Measurements from ENCODE around the gene NAT14.
A peak's percentile ranks its signal among the peaks of the same experiment; 100 is the strongest.

The NAT14 gene

DNA sequence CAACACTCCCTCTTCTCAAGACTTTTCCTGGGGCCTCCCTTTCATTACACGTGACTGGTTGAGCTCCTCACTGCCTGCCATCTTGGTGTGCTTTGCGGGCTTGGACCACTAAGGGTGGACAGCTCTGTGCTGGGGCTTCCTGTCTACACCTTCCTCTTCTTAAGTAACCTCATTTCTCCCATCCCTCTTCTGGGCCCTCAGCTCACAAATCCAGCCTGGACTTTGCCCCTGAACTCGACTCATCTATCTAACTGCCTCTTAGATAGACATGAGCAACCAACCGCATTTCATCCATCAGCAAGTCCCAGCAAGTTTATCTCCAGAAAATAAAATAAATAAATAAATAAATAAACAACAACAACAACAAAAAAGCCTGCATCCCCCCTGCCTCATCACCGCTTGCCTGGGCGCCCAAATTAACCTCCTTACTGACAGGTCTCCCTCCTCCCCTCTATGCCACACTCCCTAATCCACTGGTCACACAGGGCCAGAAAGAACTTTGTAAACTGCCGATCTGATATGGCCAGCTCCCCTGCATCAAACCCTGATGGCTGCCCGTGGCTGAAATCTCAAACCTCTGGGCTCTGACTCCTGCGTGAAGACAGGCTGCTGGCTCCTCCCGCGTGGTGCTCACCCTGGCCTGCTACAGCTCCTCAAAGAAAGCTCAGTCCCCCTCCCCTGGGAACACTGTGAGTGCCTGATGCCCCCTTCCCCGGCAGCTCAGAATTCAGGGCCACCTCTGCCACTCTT, 31.3 kb upstream of the NAT14 start:
- no peak for DNase-seq (ENCODE audit: low spot score)

DNA sequence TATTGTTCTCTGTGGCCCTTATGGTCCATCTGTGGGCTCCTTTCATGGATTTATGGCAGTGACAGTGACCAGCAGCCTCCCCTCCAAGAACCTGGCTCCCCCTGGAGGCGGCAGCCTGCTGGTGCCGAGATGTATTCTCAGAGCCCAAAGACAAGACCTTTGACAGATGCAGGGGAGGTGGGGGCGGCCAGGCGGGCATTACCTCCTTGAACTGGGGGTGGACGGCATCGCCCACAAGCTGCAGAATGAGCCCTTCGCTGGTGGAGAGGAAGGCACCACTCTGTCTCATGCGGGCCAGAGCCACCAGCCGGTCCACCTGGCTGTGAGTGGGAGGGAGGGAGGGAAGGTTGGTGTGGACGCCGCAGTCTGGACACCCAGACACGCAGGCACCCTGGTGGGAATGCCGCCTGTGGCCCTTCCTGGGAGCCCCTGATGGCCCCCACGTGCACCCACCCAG, 30.2 kb upstream of the NAT14 start:
- no peak for DNase-seq (ENCODE audit: low spot score)

DNA sequence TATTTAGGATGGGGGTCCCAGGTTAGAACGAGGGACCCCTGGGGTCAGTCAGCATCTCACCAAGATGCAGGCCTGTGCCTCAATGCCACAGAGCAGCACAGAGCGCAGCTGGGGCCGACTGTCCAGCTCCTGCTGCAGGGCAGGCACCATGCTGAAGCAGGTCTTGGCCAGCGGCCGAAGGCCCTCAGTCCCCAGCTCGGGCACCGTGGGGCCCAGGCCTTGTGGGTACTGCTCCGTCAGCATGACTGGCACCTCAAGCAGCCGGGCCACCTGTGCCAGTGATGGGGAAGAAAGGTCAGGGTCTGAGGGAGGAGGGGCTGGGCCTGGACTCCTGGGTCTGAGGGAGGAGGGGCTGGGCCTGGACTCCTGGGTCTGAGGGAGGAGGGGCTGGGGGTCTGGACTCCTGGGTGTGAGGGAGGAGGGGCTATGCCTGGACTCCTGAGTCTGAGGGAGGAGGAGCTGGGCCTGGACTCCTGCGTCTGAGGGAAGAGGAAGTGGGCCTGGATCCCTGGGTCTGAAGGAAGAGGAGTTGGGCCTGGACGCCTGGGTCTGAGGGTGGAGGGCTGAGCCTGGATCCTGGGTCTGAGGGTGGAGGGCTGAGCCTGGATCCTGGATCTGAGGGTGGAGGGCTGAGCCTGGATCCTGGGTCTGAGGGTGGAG, 29.3 kb upstream of the NAT14 start:
- DNase-seq (ENCODE audit: low spot score), result no peak

DNA sequence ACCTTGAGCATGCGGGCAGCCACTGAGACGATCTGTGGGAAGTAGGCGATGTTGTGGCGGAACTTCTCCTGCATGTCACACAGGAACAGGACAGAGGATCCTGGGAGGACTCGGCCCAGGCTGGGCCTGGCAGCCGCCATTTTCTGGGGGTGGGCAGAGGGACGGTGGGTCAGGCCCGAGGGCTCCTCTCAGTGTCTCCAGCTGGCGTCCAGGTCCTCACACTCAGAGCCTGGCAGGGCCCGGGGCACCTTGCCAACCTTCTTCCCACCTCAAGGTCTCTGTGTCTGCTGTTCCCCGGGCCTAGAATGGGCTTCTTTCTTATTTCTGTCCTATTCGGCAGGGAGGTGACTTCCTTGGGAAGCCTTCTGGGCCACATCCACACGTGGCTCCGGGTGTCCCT, 28.6 kb upstream of the NAT14 start:
- DNase-seq (ENCODE audit: low spot score), result no peak

DNA sequence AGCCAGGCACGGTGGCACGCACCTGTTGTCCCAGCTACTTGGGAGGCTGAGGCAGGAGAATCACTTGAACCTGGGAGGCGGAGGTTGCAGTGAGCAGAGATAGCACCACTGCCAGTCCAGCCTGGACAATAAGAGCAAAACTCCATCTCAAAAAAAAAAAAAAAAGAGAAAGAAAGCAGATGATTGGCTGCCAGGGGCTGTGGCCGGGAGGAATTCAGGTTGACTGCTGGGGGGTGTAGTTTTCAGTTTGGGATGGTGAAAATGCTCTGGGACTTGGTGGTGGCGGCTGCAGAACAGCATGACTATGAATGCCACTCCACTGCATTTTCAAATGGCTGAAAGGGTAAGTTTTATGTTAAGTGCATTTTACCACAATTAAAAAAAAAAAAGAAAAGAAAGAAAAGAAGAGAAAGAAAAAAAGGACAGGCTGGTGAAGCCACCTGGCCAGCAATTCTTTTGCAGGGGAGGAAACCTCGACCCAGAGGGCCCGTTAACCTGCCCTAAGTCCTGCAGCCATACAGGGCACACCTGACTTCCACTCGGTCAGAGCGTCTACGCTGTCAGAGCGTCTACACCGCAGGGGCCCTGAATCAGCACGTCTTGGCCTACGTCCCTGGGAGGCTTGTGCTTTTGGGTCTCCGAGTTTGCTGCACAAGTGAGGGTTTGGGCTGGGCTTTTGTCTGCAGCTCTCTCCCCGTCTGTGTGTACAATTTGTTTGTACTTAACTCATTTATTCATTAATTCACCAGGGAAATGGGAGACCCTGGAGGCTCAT, 27.1 kb upstream of the NAT14 start:
- no peak for DNase-seq (ENCODE audit: low spot score)

DNA sequence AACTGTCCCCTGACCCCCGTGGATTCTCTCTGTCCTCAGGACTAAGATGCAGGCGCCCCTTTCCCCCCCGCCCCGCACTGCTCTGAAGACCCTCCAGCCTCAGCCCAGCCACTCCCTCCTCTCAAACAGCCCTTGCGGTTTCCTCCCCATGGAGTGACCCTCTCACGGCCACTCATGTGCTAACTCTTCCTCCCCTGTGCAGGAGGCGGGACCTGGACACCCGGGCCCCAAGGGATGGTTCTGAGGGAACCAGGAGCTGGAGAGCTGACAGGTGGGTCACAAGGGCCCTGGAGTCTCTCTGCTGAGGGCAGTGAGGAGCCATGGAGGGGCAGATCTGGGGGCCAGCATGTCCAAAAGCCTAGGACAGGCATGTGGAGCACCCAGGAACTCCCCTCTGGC, 25.4 kb upstream of the NAT14 start:
- DNase-seq (ENCODE audit: low spot score), result no peak

DNA sequence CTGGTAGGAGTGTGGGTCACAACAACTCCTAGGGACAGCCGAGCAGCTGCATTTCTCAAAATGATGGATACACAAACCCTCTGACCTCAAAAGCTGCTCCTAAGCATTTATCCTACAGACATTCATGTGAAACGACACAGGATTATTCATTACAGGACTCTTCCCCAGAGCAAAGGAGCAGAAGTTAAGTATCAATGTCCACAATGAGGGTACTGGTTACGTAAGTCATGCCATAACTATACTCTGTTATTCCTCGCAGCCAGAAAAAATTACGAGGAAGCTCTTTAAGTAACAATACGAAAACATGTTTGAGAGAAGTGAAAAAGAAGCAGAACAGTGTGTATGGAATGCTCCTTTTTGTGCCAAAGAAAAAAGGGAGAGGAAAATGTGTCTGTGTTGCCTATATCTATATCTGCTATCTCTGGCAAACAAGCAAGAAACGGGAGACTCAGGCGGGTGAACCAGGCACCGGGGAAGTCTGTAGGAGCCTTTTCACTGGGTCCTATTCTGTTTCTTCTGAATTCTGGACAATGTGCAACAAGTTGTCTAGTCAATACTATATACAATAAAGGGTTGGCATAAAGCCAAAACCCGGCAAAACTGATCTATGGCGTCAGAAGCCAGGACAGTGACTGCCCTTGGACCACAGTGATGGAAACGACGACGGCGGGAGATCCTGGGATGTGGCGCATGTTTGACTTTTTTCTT, 24.9 kb upstream of the NAT14 start:
- DNase-seq (ENCODE audit: low spot score), result no peak

DNA sequence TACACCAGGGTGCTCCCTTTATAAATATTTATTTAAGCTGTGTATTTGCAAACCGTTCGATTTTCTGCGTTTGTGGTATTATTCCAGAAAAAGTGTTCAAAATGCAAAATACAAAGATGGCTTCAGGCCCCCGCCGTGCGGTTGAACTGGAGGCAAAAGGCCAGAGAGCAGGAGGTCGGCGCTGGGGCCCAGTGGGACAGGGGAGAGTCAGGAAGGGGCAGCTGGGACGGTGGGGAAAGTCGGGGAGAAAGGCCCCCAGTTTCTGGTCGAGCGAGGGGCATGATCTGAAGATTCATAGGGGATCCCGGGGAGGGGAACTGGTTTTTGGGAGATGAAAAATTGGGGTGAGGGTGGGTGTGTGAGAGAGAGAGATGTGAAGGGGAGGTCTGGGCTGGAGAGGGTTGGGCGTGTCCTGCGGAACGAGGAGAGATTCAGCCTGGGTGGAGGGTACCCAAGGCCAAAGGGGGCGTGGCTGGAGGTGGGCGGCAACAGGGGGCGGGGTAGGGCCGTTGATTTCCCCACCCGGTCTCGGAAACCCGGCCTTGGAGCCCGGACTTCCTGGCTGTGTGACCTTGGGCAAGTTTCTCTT, 24.2 kb upstream of the NAT14 start:
- DNase-seq (ENCODE audit: low spot score), result peak; percentile 58

DNA sequence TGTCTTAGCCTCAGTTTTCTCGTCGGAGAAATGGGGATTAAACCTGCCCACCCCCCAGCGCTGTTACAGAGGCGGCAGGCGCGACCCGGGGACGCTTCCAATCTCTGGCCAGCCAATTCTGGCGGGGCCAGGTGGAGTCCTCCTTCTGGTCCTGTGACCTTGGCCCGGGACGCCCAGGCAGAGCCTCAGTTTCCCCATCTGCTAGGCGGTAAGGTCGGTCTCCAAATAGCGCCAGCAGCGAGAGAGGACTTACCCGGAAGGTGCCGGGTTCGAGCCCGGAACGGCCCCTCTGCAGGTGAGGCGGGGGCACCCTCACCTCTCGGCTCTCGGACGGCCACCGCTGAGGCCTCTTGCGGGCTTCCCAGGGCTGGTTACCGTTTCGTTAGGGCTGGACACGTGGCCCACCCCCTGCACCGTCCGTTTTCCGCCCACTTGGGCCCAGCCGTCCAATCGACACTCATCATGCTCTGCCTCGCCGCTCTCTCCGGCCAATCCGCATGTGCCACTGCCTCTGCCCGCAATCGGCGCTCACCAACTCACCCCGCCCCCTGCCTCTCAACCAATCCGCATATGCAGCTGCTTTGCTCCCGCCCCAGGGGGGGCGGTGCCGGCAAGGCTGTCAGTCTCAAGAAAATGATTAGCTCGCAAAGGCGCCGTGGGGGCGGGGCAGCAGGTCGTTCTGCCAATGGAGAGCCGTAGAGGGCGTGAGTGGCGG, 23.6 kb upstream of the NAT14 start, which contains the start of gene ISOC2:
Gene ISOC2 (minus strand): TSS at position 384 of the 715 bp plus-strand sequence. CDS start 5,156 bp downstream, outside the sequence.
- DNase-seq (ENCODE audit: low spot score), result peak; percentile 99

DNA sequence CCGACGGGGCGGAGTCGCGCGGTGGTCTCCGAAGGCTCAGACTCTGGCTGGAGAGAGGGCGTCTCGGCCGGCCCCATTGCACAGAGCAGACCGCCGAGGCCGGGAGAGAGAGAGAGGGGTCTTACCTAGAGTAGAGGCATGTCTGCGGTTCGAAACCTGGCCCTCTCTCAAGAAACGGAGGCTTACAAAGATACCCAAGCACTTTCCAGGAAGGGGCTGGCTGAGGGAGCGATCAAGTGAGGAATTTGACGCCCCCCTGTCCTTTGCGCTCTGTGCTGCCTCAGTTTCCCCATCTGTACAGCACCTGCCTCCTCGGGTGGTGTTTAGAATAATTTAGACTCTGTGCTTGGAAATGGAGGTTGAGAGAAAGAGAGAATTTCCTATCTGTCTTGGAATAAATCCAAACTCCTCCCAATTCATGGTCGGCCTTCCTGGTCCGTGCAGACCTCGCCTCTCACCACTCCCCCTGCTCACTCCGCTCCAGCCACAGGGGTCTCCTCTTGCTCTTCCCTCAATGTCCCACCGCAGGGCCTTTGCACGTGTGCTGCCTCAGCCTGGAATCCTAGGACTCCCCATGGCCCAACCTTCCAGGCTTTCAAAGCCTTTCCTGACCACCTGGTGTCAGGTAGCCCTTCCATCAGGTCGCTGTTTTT, 22.9 kb upstream of the NAT14 start:
- peak; percentile 42 for DNase-seq (ENCODE audit: low spot score)

DNA sequence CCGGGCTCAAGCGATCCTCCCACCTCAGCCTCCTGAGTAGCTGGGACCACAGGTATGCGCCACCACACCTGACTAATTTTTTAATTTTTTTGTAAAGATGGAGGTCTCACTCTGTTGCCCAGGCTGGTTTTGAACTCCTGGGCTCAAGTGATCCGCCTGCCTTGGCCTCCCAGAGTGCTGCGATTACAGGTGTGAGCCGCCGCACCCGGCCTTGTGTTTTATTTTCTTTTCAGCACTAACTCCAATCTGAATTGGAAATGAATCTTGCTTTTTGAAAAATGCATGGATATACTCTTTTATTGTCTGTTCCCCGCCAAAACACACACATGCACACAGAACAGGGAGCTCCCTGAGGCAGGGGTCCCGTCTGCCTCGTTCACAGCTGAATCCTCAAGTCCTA, 22.3 kb upstream of the NAT14 start:
- DNase-seq (ENCODE audit: low spot score), result no peak

DNA sequence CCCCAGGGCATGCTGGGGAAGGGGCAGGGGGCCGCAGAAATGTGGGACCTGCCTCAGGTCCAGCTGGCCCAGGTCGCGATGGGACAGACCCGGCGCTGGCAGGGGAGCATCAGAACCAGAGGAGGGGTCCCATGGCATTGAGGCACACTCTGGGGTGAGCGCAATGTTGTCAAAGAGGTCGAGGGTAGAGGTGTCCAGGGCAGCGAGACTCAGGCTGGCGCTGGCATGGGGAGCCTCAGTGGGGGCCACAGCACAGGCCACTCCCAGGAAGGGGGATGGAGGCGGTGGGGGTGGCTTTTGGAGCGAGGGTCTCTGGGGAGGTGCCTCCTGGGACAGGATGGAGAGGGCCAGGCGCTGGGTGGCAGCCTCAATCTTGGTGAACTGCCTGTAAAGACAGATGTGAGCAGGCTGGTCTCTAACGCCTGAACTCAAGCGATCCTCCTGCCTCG, 21.4 kb upstream of the NAT14 start:
- no peak for DNase-seq (ENCODE audit: low spot score)

DNA sequence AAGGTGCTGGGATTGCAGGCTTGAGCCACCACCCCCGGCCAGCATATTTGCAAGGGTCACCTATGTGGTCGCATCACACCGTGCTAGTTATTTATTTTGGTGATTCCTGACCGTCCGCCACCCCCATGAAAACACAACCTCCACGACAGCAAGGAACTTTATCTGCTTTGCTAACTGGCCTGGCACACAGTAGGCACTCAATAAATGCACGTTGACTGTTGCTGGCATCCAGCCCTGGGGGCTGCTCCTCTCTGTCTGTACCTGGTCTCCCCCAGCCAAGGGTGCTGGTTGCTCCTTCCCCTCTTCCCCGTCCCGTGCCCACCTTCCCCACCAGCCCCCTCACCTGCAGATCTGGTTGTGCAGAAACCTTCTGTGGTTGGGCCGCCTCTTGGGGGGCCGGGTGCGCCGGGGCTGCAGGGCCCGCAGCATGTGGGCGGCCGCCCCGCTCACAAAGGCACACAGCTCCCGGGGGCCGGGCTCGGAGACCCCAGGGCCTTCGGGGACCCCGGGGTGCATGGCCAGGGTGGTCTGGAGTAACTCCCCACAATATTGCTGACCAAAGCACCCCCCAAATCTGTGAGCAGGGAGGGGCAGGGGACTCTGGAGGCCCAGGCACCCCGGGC, 20.8 kb upstream of the NAT14 start:
- no peak for DNase-seq (ENCODE audit: low spot score)

DNA sequence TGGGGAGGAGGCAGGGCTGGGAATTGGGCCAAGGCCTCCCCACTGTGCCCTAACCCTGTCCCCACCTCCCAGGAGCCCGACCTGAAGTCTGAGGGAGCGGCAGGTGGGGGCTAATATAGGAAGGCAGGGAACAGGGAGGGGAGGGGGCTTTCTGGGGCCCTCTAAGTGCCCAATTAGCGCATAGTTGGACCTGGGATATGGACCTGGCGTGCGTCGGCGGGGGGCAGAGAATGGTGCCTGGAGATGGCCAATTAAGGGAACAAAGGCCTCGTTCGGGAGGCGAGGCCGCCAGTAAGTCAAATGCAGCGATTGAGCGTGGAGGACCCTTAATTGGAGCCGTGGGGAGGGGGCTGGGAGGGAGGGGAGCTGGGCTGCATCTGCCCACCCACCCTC, 20.3 kb upstream of the NAT14 start, which contains the start of gene C19orf85:
Gene C19orf85 (minus strand): TSS at position 90 of the 393 bp plus-strand sequence. CDS start 197 bp downstream, outside the sequence.
- DNase-seq (ENCODE audit: low spot score), result no peak

DNA sequence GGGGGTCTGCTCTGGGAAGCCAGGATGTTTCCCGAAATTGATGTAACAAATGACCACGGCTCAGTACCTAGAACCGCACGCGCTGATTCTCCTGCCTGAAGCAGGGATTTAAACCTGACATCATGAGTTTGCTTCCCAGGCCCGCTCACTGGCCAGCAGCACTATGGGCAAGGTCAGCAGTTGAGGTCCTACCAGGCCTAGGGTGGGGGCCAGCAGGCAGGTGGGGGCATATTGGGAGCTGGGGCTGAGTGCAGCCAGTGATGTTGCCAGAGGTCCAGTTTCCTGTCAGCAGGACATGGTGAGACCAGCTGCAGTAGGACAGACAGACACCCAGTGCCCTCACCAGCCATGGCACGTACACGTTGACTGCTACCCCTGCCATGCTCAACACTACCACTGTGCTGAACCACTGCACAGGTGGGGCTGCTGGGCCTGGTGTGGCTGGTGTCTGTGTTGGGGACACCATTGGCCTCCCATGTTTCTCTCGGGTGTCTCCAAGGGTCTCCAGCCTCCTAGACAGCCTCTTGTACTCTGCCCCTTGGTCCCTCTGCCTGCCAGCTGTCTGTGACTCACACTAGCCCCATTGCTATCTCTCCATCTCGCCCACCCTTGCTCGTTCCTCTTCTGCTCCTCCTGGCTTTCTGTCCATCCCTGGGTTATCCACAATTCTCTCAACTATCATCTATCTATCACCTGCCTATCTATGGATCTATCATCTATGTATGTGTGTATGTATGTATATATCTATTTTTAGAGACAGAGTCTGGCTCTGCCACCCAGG, 19.3 kb upstream of the NAT14 start:
- no peak for DNase-seq (ENCODE audit: low spot score)

DNA sequence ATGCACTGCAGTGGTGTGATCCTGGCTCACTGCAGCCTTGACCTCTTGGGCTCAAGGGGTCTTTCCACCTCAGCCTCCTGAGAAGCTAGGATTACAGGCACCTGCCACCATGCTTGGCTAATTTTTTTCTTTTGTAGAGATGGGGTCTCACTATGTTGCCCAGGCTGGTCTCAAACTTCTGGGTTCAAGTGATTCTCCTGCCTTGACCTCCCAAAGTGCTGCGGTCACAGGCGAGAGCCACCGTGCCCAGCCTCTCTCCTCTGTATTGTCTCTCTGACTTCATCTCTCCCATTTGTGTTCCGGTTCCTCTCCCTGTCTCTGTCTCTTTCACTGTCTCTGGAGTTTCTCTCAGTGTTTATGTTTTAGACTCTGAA, 18.8 kb upstream of the NAT14 start:
- DNase-seq (ENCODE audit: low spot score), result no peak

DNA sequence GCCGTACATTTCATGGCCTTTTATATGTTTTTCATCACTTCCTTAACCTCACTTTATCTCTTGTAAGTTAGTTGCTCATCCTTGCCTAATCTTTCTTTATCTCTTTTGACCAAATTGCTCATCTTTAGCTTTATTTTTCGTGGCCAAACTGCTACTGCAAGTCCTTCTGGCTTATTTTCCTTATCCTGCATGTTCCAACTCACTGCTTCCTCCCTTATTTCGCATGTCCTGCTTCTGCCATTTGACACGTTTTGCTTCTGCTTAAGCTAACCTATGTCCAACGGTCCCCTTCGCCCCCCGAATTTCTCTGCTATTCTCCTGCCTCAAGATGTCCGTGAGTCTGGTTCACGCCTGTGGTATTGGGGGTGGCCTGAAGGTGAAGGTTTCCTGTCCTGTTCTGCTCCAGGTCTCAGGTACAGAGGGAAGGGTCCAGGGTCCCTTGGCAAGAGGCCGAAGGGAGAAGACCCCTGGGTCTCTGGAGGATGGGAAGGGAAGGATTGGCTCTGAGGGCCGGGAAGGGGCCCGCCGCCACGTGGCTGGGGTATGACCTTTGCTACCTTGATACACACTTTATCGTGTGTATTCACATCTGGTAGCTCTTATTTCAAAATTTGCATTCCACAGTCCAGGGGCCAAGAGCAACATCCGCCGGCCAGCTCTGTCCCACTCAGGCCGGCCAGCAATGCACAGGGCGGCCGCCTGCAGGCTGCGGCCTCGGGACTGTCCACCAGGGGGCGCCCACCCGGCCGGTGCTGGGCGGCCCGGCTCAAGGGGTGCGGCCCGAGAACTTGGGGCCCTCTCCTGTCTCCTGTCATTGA, 17.5 kb upstream of the NAT14 start:
- DNase-seq (ENCODE audit: low spot score), result peak; percentile 62

DNA sequence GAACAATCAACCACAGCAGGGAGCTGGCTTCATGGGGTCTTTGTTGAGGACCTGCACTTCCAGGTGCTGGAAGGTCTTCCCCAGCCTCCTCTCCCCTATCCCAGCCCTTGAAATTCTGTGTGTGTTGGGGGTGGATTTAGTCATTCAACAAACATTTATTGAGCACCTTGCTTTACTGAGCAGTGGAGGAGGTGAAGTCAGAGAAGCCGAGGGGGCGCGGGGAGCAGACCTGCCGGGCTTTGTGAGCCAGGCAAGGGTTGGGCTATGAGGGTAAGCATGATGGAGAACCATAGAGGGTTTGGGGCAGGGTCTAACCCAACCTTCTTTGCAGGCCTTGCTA, 17.0 kb upstream of the NAT14 start:
- DNase-seq (ENCODE audit: low spot score), result no peak

Measured in LoVo (cell line).